ENCODE results near the gene DIPK1B.

DIPK1B gene

GRCh38 chr9:136711751-136712689, at the start of gene DIPK1B:
TSS of gene DIPK1B (plus strand) at chr9:136712572. CDS start at chr9:136712666, 94 bp downstream.
- DNase-seq (ENCODE audit: low spot score): no peak

GRCh38 chr9:136662656-136663581, 49.5 kb upstream of the DIPK1B start, which contains the start of gene EGFL7:
TSS of gene EGFL7 (plus strand) at chr9:136662916. CDS start at chr9:136668283, 5,367 bp downstream.
- DNase-seq (ENCODE audit: low spot score): no peak

GRCh38 chr9:136664000-136664915, 48.1 kb upstream of the DIPK1B start:
- no peak for DNase-seq (ENCODE audit: low spot score)

- DNase-seq (ENCODE audit: low spot score): no peak
These were observed 47.2 kb upstream of the DIPK1B start for GRCh38 chr9:136665111-136665703.

GRCh38 chr9:136665704-136666371, 46.5 kb upstream of the DIPK1B start:
- DNase-seq (ENCODE audit: low spot score): no peak

- no peak for DNase-seq (ENCODE audit: low spot score)
These were observed 45.8 kb upstream of the DIPK1B start for GRCh38 chr9:136666372-136667213.

GRCh38 chr9:136667214-136667939, 45.0 kb upstream of the DIPK1B start:
- no peak for DNase-seq (ENCODE audit: low spot score)

GRCh38 chr9:136667940-136668760, 44.2 kb upstream of the DIPK1B start:
- no peak for DNase-seq (ENCODE audit: low spot score)

- no peak for DNase-seq (ENCODE audit: low spot score)
These were observed 43.2 kb upstream of the DIPK1B start for GRCh38 chr9:136668983-136669790.

- no peak for DNase-seq (ENCODE audit: low spot score)
These were observed 42.4 kb upstream of the DIPK1B start for GRCh38 chr9:136669791-136670464.

GRCh38 chr9:136670576-136671253, 41.7 kb upstream of the DIPK1B start:
- DNase-seq (ENCODE audit: low spot score): no peak

GRCh38 chr9:136671254-136671614, 41.1 kb upstream of the DIPK1B start:
- DNase-seq (ENCODE audit: low spot score): no peak

- DNase-seq (ENCODE audit: low spot score): peak; percentile 37
These were observed 40.5 kb upstream of the DIPK1B start for GRCh38 chr9:136671646-136672430.

GRCh38 chr9:136672431-136673087, 39.8 kb upstream of the DIPK1B start:
- no peak for DNase-seq (ENCODE audit: low spot score)

Data from CD4-positive, alpha-beta T cell treated with Interleukin-15 for 4 hours (primary cell).